ENCODE measurements around the gene COX10.

Gene COX10

DNA sequence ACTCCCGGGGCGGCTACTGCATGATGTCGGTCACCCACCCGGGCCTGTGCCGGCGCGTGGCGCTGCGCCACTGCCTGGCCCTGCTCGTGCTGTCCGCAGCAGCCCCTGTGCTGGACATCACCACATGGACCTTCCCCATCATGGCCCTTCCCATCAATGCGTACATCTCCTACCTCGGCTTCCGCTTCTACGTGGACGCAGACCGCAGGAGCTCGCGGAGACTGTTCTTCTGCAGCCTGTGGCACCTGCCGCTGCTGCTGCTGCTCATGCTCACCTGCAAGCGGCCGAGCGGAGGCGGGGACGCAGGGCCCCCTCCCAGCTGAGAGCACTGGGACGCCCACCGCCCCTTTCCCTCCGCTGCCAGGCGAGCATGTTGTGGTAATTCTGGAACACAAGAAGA, 137.6 kb downstream of the COX10 start:
- Histone ChIP-seq H3K4ac (ENCODE audit: low read depth, low read length) (no peak overlapping the region), H4K8ac (ENCODE audit: low read depth, low read length) (no peak overlapping the region), H3K4me3 (ENCODE audit: low read length) (no peak overlapping the region), H3K18ac (ENCODE audit: low read length) (no peak overlapping the region), H3K27me3 (ENCODE audit: insufficient read depth, low read length, poor library complexity) (no peaks in the 10 kb centered on the region), H3K23ac (ENCODE audit: low read length) (no peak overlapping the region), H2BK5ac (ENCODE audit: low read length) (no peak overlapping the region), H3K9ac (ENCODE audit: low read length) (no peak overlapping the region), H3K56ac (ENCODE audit: low read length) (no peak overlapping the region), H2AK5ac (ENCODE audit: low read length) (no peak overlapping the region), H3K36me3 (ENCODE audit: control insufficient read depth, insufficient read depth, low read length) (no peaks in the 10 kb centered on the region), H2BK120ac (ENCODE audit: low read depth, low read length) (no peak overlapping the region), H3K4me2 (ENCODE audit: low read length) (no peak overlapping the region), H3K79me2 (ENCODE audit: control insufficient read depth, insufficient read depth, low read length) (no peaks in the 10 kb centered on the region), H3K27ac (ENCODE audit: low read depth, low read length) (no peak overlapping the region), H3K4me1 (ENCODE audit: control insufficient read depth, low read depth, low read length) (no peaks in the 10 kb centered on the region), H2BK15ac (replicated peaks; ENCODE audit: low read depth) (no peak overlapping the region), H4K5ac (ENCODE audit: low read length) (no peak overlapping the region), H3K79me1 (ENCODE audit: low read length) (no peaks in the 10 kb centered on the region)
- no CpG with 5 or more reads among the region's 29 CpGs for WGBS (ENCODE audit: extremely low coverage, insufficient coverage, low lambda C conversion rate)
- DNase-seq: no peak

DNA sequence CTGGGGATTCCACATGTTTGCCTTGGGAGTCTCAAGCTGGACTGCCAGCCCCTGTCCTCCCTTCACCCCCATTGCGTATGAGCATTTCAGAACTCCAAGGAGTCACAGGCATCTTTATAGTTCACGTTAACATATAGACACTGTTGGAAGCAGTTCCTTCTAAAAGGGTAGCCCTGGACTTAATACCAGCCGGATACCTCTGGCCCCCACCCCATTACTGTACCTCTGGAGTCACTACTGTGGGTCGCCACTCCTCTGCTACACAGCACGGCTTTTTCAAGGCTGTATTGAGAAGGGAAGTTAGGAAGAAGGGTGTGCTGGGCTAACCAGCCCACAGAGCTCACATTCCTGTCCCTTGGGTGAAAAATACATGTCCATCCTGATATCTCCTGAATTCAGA, 138.5 kb downstream of the COX10 start:
- Histone ChIP-seq H3K36me3 (ENCODE audit: control insufficient read depth, insufficient read depth, low read length) (no peaks in the 10 kb centered on the region), H3K79me2 (ENCODE audit: control insufficient read depth, insufficient read depth, low read length) (no peaks in the 10 kb centered on the region), H3K56ac (ENCODE audit: low read length) (no peak overlapping the region), H2AK5ac (ENCODE audit: low read length) (no peak overlapping the region), H4K8ac (ENCODE audit: low read depth, low read length) (no peak overlapping the region), H3K4me3 (ENCODE audit: low read length) (no peak overlapping the region), H3K27ac (ENCODE audit: low read depth, low read length) (no peak overlapping the region), H3K79me1 (ENCODE audit: low read length) (no peaks in the 10 kb centered on the region), H2BK15ac (replicated peaks; ENCODE audit: low read depth) (no peak overlapping the region), H3K4ac (ENCODE audit: low read depth, low read length) (no peak overlapping the region), H3K18ac (ENCODE audit: low read length) (no peak overlapping the region), H4K5ac (ENCODE audit: low read length) (no peak overlapping the region), H2BK120ac (ENCODE audit: low read depth, low read length) (no peak overlapping the region), H2BK5ac (ENCODE audit: low read length) (no peak overlapping the region), H3K9ac (ENCODE audit: low read length) (no peak overlapping the region), H3K27me3 (ENCODE audit: insufficient read depth, low read length, poor library complexity) (no peaks in the 10 kb centered on the region), H3K4me1 (ENCODE audit: control insufficient read depth, low read depth, low read length) (no peaks in the 10 kb centered on the region), H3K4me2 (ENCODE audit: low read length) (no peak overlapping the region), H3K23ac (ENCODE audit: low read length) (no peak overlapping the region)
- no CpG with 5 or more reads among the region's 5 CpGs for WGBS (ENCODE audit: extremely low coverage, insufficient coverage, low lambda C conversion rate)
- no peak for DNase-seq

DNA sequence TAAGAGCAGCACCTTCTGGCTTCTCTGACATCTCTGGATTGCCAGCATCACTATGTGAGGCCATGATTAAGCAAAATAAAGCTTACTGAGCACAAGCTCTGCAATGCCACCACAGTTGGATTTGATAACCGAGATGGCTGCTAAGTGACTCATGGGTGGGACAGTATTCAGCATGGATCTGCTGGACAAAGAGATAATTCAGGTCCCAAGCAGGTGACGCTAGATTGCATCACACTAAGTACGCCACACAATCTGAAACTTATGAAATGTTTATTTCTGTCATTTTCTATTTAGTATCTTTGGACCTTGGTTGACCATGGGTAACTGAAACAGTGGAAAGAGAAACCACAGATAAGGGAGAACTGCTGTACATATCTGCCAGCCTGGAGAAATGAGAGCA, 139.9 kb downstream of the COX10 start:
- no peak for DNase-seq
- no peaks in the 10 kb centered on the region for H3K79me2 ChIP-seq (ENCODE audit: control insufficient read depth, insufficient read depth, low read length)
- no peak overlapping the region for H3K18ac ChIP-seq (ENCODE audit: low read length)
- H4K5ac ChIP-seq (ENCODE audit: low read length): no peak overlapping the region
- no peak overlapping the region for H3K4ac ChIP-seq (ENCODE audit: low read depth, low read length)
- no peak overlapping the region for H3K56ac ChIP-seq (ENCODE audit: low read length)
- no peak overlapping the region for H2BK15ac ChIP-seq (replicated peaks; ENCODE audit: low read depth)
- H3K4me1 ChIP-seq (ENCODE audit: control insufficient read depth, low read depth, low read length): no peaks in the 10 kb centered on the region
- H4K8ac ChIP-seq (ENCODE audit: low read depth, low read length): no peak overlapping the region
- H3K23ac ChIP-seq (ENCODE audit: low read length): no peak overlapping the region
- no peak overlapping the region for H3K9ac ChIP-seq (ENCODE audit: low read length)
- no peak overlapping the region for H3K4me2 ChIP-seq (ENCODE audit: low read length)
- H2BK120ac ChIP-seq (ENCODE audit: low read depth, low read length): no peak overlapping the region
- no peaks in the 10 kb centered on the region for H3K79me1 ChIP-seq (ENCODE audit: low read length)
- no CpG with 5 or more reads among the region's 3 CpGs for WGBS (ENCODE audit: extremely low coverage, insufficient coverage, low lambda C conversion rate)
- H2AK5ac ChIP-seq (ENCODE audit: low read length): no peak overlapping the region
- H2BK5ac ChIP-seq (ENCODE audit: low read length): no peak overlapping the region
- H3K4me3 ChIP-seq (ENCODE audit: low read length): no peak overlapping the region
- no peak overlapping the region for H3K27ac ChIP-seq (ENCODE audit: low read depth, low read length)
- no peaks in the 10 kb centered on the region for H3K27me3 ChIP-seq (ENCODE audit: insufficient read depth, low read length, poor library complexity)
- no peaks in the 10 kb centered on the region for H3K36me3 ChIP-seq (ENCODE audit: control insufficient read depth, insufficient read depth, low read length)

DNA sequence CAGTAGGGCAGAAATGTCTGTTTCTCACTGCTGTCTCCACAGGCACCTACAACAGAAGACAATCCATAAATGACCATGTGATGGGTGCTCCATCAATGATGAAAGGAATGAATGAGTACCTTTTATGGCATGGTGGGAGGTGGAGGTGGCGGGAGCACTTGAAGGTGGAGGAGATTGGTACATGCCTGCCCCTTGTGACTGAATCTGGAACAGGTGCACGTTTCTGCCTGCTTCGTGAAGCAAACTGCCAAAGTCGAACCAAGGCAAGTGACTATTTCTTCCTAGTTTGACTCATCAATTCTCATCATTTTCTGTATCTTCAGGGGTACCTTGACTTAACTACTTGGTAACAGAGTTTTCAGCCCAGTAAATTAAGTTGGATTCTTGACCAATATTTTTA, 141.9 kb downstream of the COX10 start:
- H2AK5ac ChIP-seq (ENCODE audit: low read length): no peak overlapping the region
- no peaks in the 10 kb centered on the region for H3K36me3 ChIP-seq (ENCODE audit: control insufficient read depth, insufficient read depth, low read length)
- H3K23ac ChIP-seq (ENCODE audit: low read length): no peak overlapping the region
- H4K8ac ChIP-seq (ENCODE audit: low read depth, low read length): no peak overlapping the region
- H3K4ac ChIP-seq (ENCODE audit: low read depth, low read length): no peak overlapping the region
- H2BK15ac ChIP-seq (replicated peaks; ENCODE audit: low read depth): no peak overlapping the region
- no peak overlapping the region for H3K27ac ChIP-seq (ENCODE audit: low read depth, low read length)
- DNase-seq: no peak
- H3K56ac ChIP-seq (ENCODE audit: low read length): no peak overlapping the region
- no peak overlapping the region for H3K9ac ChIP-seq (ENCODE audit: low read length)
- no peak overlapping the region for H4K5ac ChIP-seq (ENCODE audit: low read length)
- no peak overlapping the region for H3K18ac ChIP-seq (ENCODE audit: low read length)
- H2BK120ac ChIP-seq (ENCODE audit: low read depth, low read length): no peak overlapping the region
- H3K79me1 ChIP-seq (ENCODE audit: low read length): no peaks in the 10 kb centered on the region
- H3K27me3 ChIP-seq (ENCODE audit: insufficient read depth, low read length, poor library complexity): no peaks in the 10 kb centered on the region
- no peak overlapping the region for H3K4me2 ChIP-seq (ENCODE audit: low read length)
- H3K4me1 ChIP-seq (ENCODE audit: control insufficient read depth, low read depth, low read length): no peaks in the 10 kb centered on the region
- no peak overlapping the region for H3K4me3 ChIP-seq (ENCODE audit: low read length)
- WGBS (ENCODE audit: extremely low coverage, insufficient coverage, low lambda C conversion rate): no CpG with 5 or more reads among the region's 4 CpGs
- H2BK5ac ChIP-seq (ENCODE audit: low read length): no peak overlapping the region
- H3K79me2 ChIP-seq (ENCODE audit: control insufficient read depth, insufficient read depth, low read length): no peaks in the 10 kb centered on the region

DNA sequence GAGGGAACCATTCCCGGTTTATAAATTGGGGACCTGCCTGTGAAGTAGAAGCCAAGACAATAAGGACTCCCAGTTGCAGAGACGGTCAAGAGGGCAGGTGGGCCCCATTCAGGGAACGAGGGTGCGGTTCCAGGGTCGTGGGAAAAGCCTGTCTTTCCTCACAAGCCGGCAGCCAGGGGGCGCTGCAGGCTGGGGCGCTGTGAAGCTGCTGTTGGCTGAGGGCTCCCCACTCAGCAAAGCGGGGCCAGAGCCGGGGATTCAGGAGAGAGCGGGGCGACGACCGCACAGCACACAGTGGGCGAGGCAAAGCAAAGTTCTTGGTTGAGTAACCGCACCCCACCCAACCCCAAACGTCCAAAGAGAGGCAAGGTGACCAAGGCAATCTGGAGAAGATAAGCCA, 142.5 kb downstream of the COX10 start:
- Histone ChIP-seq H3K23ac (ENCODE audit: low read length) (no peak overlapping the region), H3K27ac (ENCODE audit: low read depth, low read length) (no peak overlapping the region), H3K9ac (ENCODE audit: low read length) (no peak overlapping the region), H2BK5ac (ENCODE audit: low read length) (no peak overlapping the region), H3K18ac (ENCODE audit: low read length) (no peak overlapping the region), H3K36me3 (ENCODE audit: control insufficient read depth, insufficient read depth, low read length) (no peaks in the 10 kb centered on the region), H3K56ac (ENCODE audit: low read length) (no peak overlapping the region), H3K4me1 (ENCODE audit: control insufficient read depth, low read depth, low read length) (no peaks in the 10 kb centered on the region), H3K4me2 (ENCODE audit: low read length) (no peak overlapping the region), H3K4ac (ENCODE audit: low read depth, low read length) (no peak overlapping the region), H3K4me3 (ENCODE audit: low read length) (no peak overlapping the region), H4K8ac (ENCODE audit: low read depth, low read length) (no peak overlapping the region), H2BK120ac (ENCODE audit: low read depth, low read length) (no peak overlapping the region), H3K79me2 (ENCODE audit: control insufficient read depth, insufficient read depth, low read length) (no peaks in the 10 kb centered on the region), H3K27me3 (ENCODE audit: insufficient read depth, low read length, poor library complexity) (no peaks in the 10 kb centered on the region), H3K79me1 (ENCODE audit: low read length) (no peaks in the 10 kb centered on the region), H4K5ac (ENCODE audit: low read length) (no peak overlapping the region), H2AK5ac (ENCODE audit: low read length) (no peak overlapping the region), H2BK15ac (replicated peaks; ENCODE audit: low read depth) (no peak overlapping the region)
- whole genome bisulfite sequencing (ENCODE audit: extremely low coverage, insufficient coverage, low lambda C conversion rate): no CpG with 5 or more reads among the region's 17 CpGs
- no peak for DNase-seq

DNA sequence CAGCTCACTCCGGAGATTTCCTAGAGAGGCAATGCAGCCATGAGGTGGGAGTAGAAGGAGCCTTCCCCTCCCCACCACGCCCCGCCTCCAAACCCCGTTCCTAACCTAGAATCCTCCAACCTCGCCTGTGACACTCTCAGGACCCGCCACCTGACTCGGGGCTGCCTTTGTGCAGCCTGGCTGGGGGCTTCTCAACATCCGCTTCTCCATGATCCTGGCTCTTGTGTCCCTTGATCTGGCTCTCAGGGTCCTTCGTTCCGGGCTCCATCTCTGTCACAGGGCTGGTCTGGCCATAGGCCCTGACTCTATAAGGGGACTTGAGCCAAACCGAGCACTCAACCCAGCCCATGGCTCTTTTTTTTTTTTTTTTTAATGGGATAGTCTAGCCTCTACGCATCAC, 143.1 kb downstream of the COX10 start:
- Histone ChIP-seq H3K36me3 (ENCODE audit: control insufficient read depth, insufficient read depth, low read length) (no peaks in the 10 kb centered on the region), H3K79me1 (ENCODE audit: low read length) (no peaks in the 10 kb centered on the region), H3K18ac (ENCODE audit: low read length) (no peak overlapping the region), H2BK120ac (ENCODE audit: low read depth, low read length) (no peak overlapping the region), H2BK15ac (replicated peaks; ENCODE audit: low read depth) (no peak overlapping the region), H3K9ac (ENCODE audit: low read length) (no peak overlapping the region), H3K4me2 (ENCODE audit: low read length) (no peak overlapping the region), H3K4ac (ENCODE audit: low read depth, low read length) (no peak overlapping the region), H3K4me1 (ENCODE audit: control insufficient read depth, low read depth, low read length) (no peaks in the 10 kb centered on the region), H4K5ac (ENCODE audit: low read length) (no peak overlapping the region), H3K27me3 (ENCODE audit: insufficient read depth, low read length, poor library complexity) (no peaks in the 10 kb centered on the region), H3K56ac (ENCODE audit: low read length) (no peak overlapping the region), H2BK5ac (ENCODE audit: low read length) (no peak overlapping the region), H3K23ac (ENCODE audit: low read length) (no peak overlapping the region), H4K8ac (ENCODE audit: low read depth, low read length) (no peak overlapping the region), H2AK5ac (ENCODE audit: low read length) (no peak overlapping the region), H3K27ac (ENCODE audit: low read depth, low read length) (no peak overlapping the region), H3K4me3 (ENCODE audit: low read length) (no peak overlapping the region), H3K79me2 (ENCODE audit: control insufficient read depth, insufficient read depth, low read length) (no peaks in the 10 kb centered on the region)
- no CpG with 5 or more reads among the region's 12 CpGs for WGBS (ENCODE audit: extremely low coverage, insufficient coverage, low lambda C conversion rate)
- no peak for DNase-seq
